HG03575 (cell line): ENCODE measurements around the gene DUSP16.
"Not testable (repeated sequence)": the region's sequence is repeated elsewhere in the genome, so short reads cannot be mapped to it uniquely, and the experiment has no call there.

Source experiments
- ATAC-seq: cut with Tn5 transposase; IDR thresholded peaks from one replicate; pipeline ENCODE4 v1.9.1; 2021; ENCODE audit not compliant: unreplicated experiment, insufficient number of reproducible peaks, low FRiP score; ENCODE audit errors: extremely low read depth

The DUSP16 gene, protein sequence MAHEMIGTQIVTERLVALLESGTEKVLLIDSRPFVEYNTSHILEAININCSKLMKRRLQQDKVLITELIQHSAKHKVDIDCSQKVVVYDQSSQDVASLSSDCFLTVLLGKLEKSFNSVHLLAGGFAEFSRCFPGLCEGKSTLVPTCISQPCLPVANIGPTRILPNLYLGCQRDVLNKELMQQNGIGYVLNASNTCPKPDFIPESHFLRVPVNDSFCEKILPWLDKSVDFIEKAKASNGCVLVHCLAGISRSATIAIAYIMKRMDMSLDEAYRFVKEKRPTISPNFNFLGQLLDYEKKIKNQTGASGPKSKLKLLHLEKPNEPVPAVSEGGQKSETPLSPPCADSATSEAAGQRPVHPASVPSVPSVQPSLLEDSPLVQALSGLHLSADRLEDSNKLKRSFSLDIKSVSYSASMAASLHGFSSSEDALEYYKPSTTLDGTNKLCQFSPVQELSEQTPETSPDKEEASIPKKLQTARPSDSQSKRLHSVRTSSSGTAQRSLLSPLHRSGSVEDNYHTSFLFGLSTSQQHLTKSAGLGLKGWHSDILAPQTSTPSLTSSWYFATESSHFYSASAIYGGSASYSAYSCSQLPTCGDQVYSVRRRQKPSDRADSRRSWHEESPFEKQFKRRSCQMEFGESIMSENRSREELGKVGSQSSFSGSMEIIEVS

DNA sequence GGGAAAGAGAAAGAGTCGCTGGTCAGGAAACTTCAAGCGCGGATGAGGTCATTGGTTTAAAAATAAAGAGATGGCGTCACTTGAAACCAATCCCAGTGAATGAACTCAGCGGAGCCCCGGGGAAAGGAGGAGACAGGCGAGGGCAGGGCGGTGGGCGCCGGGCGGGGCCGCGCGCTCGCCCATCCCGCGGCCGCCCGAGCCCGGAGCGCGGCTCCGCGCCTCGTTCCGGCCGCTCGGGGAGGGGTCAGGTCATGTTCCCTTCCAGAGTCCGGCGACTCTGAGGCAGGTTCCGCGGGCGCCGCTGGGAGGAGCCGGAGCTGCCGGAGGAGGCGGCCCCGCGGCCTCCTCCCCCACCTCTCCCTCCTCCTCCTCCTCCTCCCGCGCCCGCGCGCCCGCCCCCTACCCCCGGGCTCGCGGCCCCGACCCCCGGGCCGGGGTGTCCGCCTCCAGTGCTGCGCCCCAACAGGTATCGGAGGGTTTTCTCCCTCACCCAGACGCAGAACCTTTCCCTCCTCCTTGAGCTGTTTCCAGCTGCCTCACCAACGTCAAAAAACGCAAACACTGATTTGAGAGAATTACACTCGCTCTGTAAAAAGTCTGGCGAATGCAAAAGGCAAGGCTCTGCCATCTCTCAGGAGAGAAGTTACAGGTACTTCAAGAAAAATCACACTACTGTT, at the start of gene DUSP16:
Gene DUSP16, minus strand, starts transcription at position 279 of the 677 bp plus-strand sequence. CDS start 41,765 bp downstream, outside the sequence.
- ATAC-seq = no peak

DNA sequence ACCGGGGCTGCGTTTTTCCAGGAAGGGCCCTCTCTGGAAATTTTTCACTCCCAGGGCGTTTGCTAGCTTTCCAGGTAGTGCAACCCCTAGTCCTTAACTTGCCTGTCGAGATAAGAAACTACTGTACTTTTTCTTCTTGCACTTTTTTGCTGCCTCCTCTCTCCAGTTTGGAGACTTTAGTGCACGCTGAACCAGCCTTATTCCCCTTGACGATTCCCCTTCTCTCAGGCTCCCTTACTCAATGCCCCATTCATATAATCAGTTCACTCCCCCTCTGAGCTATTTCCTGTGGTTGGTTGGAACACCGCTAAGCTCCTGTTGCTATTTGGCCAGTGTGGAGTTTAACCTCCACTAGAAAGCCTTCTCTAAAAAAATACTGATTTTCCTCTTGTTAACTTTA, 49.7 kb upstream of the DUSP16 start:
- ATAC-seq = no peak

DNA sequence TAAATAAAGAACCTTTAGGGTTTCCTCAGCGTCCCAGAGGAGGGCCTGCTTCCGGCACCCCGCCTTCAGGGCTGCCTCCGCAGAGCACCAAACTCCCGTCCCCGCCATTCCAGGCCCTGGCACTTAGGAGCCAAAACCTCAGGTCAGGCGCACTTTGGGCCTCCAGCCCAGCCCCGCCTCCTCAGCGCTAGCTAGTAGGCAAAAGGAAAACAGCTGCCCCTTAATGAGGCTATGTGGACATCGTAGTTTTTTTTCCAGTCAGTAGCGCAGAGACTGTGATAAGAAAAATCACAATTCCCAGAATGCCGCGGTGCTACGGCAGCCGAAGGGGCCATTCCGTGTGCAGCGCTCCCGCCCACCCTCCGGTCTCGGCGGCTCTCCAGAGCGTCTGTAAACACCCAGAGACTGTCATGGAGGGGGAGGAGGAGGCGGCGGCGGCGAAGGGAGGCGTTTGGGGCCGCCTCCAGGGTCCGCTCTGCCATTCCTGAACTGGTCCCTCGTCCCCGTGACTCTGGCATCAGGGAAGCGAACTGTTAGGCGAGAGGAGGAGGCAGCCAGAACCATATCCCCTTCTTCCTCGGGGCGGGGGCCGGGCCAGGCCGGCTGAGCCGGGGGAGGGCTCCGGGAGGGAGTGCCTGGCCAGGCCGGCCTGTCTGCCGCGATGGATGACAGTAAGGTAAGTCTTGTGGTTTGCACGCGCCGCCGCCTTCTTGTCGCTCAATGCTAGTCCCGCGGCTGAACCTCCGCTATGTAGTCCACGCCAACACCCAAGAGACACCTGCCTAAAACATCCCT, 49.0 kb upstream of the DUSP16 start, which contains the start of gene CREBL2:
Gene CREBL2, plus strand, starts transcription at position 365 of the 795 bp plus-strand sequence. Its CDS starts 297 bp downstream, at position 662.
- ATAC-seq = no peak

DNA sequence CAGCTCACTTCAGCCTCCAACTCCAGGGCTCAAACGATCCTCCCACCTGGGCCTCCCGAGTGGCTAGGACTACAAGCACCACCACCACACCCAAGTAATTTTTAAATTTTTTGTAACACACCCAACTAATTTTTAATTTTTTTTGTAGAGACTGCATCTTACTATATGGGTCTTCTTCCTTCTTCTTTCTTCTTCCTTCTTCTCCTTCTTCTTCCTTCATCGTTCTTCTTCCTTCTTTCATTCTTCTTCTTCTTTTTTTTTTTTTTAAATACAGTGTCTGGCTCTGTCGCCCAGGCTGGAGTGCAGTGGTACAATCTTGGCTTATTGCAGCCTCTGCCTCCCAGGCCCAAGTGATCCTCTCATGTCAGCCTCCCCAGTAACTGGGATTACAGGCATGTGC, 48.0 kb upstream of the DUSP16 start:
- ATAC-seq = no peak

DNA sequence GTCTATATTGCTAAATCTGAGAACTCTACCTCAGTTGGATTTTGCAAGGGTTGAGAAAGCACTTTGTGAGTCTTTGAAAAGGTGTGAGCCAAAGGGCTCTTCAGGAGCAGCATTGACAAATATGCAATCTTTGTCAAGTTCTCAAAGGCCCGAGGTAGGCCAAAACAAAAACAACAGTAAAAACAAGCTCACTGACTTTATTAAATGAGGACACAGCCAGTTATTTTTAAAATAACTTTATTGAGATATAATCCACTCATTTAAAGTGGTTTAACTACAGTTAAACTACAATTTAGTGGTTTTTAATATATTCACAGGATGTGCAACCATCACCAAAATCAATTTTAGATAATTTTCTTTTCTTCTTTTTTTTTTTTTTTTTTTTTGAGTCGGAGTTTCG, 47.0 kb upstream of the DUSP16 start:
- no peak for ATAC-seq

DNA sequence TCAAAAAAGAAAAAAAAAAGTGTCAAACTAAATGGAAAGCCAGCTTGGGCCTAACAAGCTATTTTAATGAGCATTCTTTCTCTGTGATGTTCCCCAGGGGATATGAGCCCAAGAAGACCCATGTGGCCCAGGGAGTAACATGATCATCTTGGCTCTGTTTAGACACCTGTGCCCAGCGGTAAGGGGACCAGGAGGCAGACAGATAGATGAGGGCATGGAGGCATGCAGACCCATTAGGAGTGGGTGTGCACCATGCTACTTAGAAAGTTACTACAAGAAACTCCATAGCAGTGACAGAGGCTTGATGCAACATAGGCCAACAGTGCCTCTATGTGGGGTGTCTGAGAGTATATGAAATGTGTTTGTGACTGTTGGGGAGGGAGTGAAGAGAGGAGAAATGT, 45.9 kb upstream of the DUSP16 start:
- no peak for ATAC-seq

DNA sequence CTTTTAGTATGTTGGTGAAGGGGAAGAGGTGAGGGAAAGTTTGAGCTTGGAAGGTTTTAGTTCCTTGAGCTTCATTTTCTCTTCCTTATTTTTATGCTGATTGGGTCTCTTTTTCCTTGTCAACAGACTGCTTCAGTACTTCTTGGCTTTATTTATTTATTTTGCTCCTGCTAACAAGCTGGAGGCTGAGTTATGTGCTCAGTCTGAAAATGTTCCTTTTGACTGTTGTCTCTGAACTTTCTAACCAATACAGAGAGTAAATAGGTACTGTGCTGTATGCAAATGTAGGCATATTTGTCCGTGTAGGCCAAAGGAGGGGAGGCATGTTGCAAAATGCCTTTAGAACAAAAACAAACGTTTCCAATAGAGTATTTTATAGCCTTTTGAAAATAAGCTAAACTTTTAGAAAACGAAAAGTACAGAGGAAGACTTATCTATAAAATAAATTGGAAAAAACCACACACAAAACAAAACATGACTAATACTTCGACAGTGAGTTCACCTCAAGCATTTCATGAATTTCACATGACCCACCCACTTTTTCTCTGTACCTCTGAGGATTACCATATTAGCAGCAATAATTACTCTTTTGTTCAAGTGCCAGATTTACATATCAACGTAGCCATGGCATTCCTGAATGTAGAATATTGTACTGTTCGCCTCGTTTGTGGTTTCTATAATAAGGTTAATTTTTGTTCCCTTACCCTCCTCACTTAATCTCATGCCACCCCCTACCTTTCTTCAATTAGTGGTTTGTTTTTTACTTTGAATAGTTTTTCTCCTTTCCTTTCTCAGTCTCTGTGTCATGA, 44.3 kb upstream of the DUSP16 start:
- ATAC-seq = no peak

DNA sequence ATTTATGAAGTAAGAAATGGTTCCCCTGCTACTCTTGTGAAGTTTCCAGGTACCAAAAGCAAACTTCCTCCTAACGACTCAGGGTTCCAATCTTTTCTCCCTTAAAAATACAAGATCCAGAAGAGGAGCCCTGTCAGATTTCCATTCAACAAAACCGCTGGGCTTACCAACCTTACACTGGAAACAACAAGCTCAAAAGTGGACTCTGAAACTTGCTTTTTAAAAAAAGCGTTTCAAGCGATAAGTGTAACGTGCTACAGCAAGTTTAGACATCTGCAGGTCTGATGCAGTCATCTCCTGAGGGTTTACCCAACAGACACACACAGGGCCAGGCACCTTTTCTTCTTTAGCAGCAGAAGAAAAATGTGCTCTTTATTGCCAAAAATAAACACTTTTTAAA, 42.1 kb upstream of the DUSP16 start:
- no peak for ATAC-seq

DNA sequence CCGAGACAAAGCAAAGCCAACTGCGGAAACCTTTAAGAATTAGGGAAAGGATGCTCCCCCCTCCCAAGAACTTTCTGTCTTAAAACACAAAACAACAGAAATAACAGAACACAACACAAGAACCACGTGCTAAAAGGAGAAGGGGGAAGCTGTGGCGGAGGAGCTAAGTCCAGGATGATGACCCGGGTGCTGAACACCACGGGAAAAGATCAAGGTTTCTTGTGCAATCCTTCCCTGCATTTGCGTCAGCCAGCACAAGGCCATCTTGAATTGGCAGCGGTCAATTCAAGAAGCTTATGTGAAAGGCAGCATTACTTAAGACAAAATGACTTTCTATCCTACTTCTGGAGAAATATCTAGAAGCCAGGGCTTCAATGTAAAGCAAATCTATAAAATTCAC, 38.0 kb upstream of the DUSP16 start:
- ATAC-seq = no peak

DNA sequence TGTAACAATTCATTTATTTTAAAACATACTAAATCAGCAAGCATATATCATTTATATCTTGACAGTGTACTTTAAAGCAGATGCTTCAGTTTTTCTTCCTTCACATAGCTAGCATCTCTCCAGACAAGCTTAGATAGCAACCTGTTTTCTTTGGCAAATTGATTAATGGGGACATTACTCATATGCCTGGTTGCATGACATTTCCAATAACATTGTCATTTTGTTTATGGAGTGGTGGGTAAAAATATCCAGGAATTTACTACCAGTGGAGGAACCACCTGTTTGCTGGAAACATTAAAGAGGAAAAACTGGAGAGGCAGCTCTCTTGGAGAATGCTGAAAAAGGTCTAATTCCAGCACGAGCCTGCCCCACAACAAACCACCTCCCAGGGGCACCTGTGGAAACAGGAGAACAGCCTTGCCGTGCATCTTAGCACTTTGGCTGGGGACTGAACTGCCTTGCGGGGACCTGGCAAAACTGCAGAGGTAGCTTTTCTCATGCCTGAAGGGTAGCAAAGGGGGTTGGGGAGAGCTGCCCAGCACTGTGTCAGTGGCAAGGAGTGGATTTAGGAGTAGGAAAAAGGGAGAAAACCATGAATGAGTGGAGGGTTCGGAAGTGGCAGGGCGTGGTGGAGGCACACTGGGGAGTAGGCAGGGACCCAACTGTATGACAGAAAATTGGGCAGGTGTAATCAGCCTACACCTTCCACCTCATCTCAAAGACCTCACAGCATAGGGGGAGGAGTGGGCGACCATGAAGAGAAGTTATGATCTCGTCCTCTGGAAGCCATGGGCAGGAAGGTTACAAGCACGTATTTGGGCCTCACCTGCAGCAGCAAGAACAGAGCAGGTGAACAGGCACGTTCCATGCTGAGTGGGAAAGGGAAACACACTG, 37.3 kb upstream of the DUSP16 start:
- ATAC-seq = no peak

DNA sequence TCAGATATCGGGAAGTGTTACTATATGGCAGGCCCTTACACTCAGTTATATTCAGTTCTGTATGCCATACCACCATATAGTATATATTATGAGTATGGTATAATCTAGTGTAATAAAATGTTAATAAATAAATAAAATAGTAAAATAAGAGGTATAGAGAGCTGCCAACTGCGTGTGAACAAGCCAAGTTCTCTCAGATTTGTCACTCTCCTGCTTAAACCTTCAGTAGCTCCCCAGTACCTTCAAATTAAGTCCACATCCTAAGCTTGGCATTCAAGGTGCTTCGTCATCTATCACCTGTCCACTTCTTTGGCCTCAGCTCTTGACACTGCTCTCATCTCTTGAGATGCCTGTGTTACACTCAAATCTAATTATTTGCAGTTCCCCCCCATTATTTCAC, 36.2 kb upstream of the DUSP16 start:
- no peak for ATAC-seq

DNA sequence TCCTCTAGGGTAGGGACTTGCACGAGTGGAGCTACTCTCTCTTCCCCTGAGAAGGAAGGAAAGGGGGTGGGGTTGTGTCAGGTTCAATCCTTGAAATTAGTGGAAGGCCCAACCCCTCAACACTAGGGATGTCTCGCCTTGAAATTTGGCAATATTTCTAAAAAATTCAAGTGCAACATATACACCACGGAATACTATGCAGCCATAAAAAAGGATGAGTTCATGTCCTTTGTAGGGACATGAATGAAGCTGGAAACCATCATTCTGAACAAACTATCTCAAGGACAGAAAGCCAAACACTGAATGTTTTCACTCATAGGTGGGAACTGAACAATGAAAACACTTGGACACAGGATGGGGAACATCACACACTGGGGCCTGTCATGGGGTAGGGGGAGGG, 33.9 kb upstream of the DUSP16 start:
- ATAC-seq = not testable (repeated sequence)

DNA sequence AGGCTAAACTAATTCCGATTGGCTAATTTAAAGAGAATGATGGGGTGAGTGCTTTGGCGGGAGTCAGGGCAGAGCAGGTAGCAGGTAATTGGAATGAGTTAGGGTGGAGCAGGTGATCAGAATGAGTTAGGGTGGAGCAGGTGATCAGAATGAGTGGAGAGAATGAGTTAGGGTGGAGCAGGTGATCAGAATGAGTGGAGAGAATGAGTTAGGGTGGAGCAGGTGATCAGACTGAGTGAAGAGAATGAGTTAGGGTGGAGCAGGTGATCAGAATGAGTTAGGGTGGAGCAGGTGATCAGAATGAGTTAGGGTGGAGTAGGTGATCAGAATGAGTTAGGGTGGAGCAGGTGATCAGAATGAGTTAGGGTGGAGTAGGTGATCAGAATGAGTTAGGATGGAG, 33.3 kb upstream of the DUSP16 start:
- ATAC-seq = not testable (repeated sequence)

DNA sequence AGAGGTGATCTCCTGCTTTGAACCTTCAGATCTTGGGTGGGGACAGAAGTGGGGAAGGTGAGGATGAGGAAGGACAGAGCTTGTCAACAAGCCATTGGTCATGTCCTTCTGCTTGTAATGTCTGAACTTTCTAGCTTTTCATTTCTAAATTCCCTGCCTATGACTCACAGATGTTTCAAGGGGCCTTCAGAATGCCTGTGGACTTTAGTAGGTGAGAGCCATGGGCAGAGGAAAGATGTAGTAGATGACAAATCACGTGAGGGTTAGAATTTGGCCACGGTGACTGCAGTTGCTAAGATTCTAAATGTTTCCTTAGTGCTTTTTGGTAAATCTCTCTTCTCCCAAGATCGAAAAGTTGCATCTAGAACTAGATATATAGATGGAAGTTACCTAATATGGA, 30.3 kb upstream of the DUSP16 start:
- no peak for ATAC-seq

DNA sequence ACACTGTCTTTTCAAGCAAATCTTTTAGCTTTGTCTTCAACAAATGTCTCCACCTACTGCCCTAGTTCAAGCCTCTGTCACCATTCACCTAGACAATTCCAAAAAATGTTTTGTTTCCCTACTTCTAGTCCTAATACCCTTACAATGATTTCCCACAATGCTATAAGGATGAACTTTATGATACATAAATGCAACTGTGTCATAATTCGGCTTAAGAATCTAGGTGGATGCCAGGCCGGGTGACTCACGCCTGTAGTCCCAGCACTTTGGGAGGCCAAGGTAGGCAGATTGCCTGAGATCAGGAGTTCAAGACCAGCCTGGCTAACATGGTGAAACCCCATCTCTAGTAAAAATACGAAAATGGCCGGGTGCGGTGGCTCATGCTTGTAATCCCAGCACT, 28.3 kb upstream of the DUSP16 start:
- no peak for ATAC-seq

DNA sequence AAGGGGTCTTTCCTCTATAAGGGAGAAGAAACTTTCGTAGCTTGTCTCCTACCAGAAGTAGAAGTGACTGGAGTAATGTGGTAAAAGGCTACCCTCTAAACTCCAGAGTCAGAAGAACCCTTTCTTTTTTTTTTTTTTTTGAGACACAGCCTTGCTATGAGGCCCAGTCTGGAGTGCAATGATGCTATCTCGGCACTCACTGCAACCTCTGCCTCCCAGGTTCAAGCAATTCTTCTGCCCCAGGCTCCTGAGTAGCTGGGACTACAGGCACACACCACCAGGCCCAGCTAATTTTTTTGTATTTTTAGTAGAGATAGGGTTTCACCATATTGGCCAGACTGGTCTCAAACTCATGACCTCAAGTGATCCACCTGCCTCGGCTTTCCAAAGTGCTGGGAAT, 25.8 kb upstream of the DUSP16 start:
- not testable (repeated sequence) for ATAC-seq

DNA sequence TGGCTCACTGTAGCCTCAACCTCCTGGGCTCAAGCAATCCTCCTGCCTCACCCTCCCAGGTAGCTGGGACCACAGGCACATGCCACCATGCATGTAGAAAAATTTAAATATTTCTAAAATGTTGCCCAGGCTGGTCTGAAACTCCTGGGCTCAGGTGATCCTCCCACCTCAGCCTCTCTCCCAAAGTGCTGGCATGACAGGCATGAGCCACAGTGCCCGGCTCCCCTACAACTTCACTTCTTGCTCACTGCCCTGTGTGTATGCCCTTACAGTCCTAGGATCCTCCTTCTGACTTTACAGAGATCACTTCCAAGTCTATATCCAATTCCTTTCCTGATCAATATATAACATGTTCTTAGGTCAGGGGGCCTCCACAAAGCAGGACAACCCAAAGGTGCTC, 25.2 kb upstream of the DUSP16 start:
- no peak for ATAC-seq
